GM12878 (cell line): Measurements from ENCODE around the gene DUS4L. TPM values are rescaled to one million over a fixed set of nuclear protein-coding genes. Genes with fewer than 3 reads are reported as not detected.

ENCODE experiments used
- CTCF ChIP-seq, 3 experiments: IDR thresholded peaks in 2 of 3; conservative IDR thresholded peaks in 1 of 3; 2 replicates each; pipeline ENCODE4 v1.5.1; 2011; ENCODE audit warnings: low read depth in 3 of 3, low read length in 3 of 3, mild to moderate bottlenecking in 3 of 3, control low read depth in 2 of 3, moderate library complexity in 2 of 3, inconsistent platforms in 1 of 3, mixed read lengths in 1 of 3; ENCODE audit not compliant: control insufficient read depth in 2 of 3, insufficient read depth in 1 of 3; ENCODE audit errors: extremely low read depth in 1 of 3
- EED ChIP-seq: sonication (generic); IDR thresholded peaks from 2 replicates; pipeline ENCODE4 v1.6.1; 2016; ENCODE audit warnings: antibody characterized with exemption, low read depth
- FOXM1 ChIP-seq: IDR thresholded peaks from 2 replicates; pipeline ENCODE4 v1.6.1; 2012; ENCODE audit warnings: low read depth, mild to moderate bottlenecking, inconsistent platforms, low read length, moderate library complexity
- GABPA ChIP-seq: IDR thresholded peaks from 2 replicates; pipeline ENCODE4 v1.6.1; 2014; ENCODE audit warnings: antibody characterized with exemption, low read depth, mild to moderate bottlenecking, inconsistent platforms
- KAT2A ChIP-seq: conservative IDR thresholded peaks from 2 replicates; pipeline ENCODE4 v1.6.1; 2011; ENCODE audit warnings: low read depth, low read length; ENCODE audit not compliant: control insufficient read depth
- KLF5 ChIP-seq: fragments of 450-650 bp; IDR thresholded peaks from 2 replicates; pipeline ENCODE4 v1.6.1; 2014; ENCODE audit warnings: mild to moderate bottlenecking; ENCODE audit not compliant: partially characterized antibody
- NR2F1 ChIP-seq: fragments of 450-650 bp; conservative IDR thresholded peaks from 2 replicates; pipeline ENCODE4 v1.6.1; 2017; ENCODE audit warnings: mild to moderate bottlenecking
- NRF1 ChIP-seq: conservative IDR thresholded peaks from 2 replicates; pipeline ENCODE4 v1.6.1; 2011; ENCODE audit warnings: mild to moderate bottlenecking, low read depth, low read length, improper control_type of control experiment
- POLR2AphosphoS2 ChIP-seq: IDR thresholded peaks from 2 replicates; pipeline ENCODE4 v1.6.1; 2011; ENCODE audit warnings: low read depth, mild to moderate bottlenecking, low read length, improper control_type of control experiment, moderate library complexity
- POU2F2 ChIP-seq: IDR thresholded peaks from 3 replicates; pipeline ENCODE4 v1.6.1; 2011; ENCODE audit warnings: low read depth, mild to moderate bottlenecking, low read length, borderline replicate concordance
- RAD21 ChIP-seq: IDR thresholded peaks from 2 replicates; pipeline ENCODE4 v1.6.1; 2011; ENCODE audit warnings: mild to moderate bottlenecking, low read depth, low read length, moderate library complexity; ENCODE audit not compliant: insufficient read depth
- RBBP5 ChIP-seq: fragments of 200-600 bp; sonication (generic); conservative IDR thresholded peaks from 2 replicates; pipeline ENCODE4 v1.6.1; 2016
- USF1 ChIP-seq: IDR thresholded peaks from 2 replicates; pipeline ENCODE4 v1.6.1; 2011; ENCODE audit warnings: borderline replicate concordance, low read depth, mild to moderate bottlenecking, moderate library complexity, mixed read lengths, low read length; ENCODE audit not compliant: insufficient read depth; ENCODE audit errors: extremely low read length
- YBX1 ChIP-seq: fragments of 450-650 bp; IDR thresholded peaks from 2 replicates; pipeline ENCODE4 v1.6.1; 2016; ENCODE audit warnings: antibody characterized with exemption
- polyA plus RNA-seq, 11 experiments: library from polyadenylated mRNA; depleted of rRNA in 4 of 11; unstranded in 6 of 11; stranded (reverse) in 5 of 11; fragments of >200 nt; fragmentation: Nextera tagmentation in 4 of 11; fragmentation: Illumina TruSeq in 1 of 11; extraction: Ambion mirVana in 4 of 11; extraction: Trizol in 1 of 11; gene quantifications; 1 replicate in 1 of 11; 2 replicates in 10 of 11; pipeline versions ENCODE4 v1.2.1 to v1.2.3, GENCODE V29; 2011 to 2016; ENCODE audit warnings: inconsistent platforms in 2 of 11, missing spikeins in 2 of 11, low read depth in 1 of 11
- total RNA-seq, 4 experiments: library from RNA; depleted of rRNA in 3 of 4; stranded (reverse); fragments of >200 nt in 3 of 4; fragmentation: Illumina TruSeq in 1 of 4; extraction: Trizol in 1 of 4; gene quantifications; 2 replicates each; pipeline versions ENCODE4 v1.2.1 to v1.2.3, GENCODE V29; 2013 to 2021
- TF ChIP-seq, protein P1 (sequence below): fragments of 450-650 bp; IDR thresholded peaks from 2 replicates; pipeline ENCODE4 v1.6.1; 2017; ENCODE audit warnings: antibody characterized with exemption, mild to moderate bottlenecking, moderate library complexity
- TF ChIP-seq, protein P2 (sequence below): IDR thresholded peaks from 2 replicates; pipeline ENCODE4 v1.6.1; 2011; ENCODE audit warnings: low read depth, mild to moderate bottlenecking, low read length, moderate library complexity, borderline replicate concordance; ENCODE audit errors: extremely low read depth
- TF ChIP-seq, protein P3 (sequence below): IDR thresholded peaks from 2 replicates; pipeline ENCODE4 v1.6.1; 2012; ENCODE audit warnings: low read depth, low read length, improper control_type of control experiment

The DUS4L gene
- total and polyA plus RNA-seq, 10 of the 15 experiments (the other 5 are each of a cell fraction or from before 2014, with no cell fraction given): 5.3 to 15.3 (median 12.8) TPM

DNA sequence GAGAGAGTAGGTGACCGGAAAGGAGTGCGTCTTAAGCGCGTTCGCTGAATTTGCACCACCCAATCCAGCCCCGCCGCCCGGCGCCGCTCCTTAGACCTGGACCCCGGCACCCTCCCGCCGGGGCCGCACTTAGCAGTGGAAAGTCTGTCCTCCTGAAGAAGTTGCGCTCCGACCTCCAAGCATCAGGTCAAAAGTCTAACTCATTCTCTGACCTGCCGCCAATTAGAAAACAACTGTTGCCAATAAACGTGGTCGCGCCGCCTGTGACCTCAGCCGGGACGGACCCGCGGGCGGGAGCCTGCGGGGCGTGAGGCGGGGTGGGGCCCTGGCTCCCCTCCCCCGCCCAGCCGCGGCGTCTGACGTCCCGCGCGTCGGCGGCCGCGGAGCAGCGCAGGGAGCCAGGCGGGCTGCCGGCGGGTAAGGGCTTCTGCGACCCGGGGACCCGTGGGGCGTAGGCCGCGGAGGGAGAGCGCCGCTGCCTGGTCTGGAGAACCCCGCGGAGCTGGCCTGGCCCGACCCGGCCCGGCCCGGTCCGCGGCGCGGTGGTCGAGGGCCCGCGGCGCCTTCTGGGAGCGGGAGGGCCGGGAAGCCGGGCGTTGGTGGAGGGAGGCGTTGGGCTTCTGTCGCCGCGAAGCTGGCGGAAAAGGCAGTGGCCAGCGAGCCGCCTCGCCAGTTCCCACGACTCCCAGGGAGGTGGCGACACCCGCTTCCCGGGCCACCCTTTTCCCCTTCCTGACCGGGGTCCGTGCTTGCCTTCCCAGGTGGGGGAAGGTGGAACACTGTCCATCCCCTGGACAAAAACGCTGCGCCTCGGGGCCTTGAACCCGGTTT, 16.3 kb downstream of the DUS4L start, which contains the start of gene BCAP29 (continued):
- TF ChIP-seq, protein P1, sequence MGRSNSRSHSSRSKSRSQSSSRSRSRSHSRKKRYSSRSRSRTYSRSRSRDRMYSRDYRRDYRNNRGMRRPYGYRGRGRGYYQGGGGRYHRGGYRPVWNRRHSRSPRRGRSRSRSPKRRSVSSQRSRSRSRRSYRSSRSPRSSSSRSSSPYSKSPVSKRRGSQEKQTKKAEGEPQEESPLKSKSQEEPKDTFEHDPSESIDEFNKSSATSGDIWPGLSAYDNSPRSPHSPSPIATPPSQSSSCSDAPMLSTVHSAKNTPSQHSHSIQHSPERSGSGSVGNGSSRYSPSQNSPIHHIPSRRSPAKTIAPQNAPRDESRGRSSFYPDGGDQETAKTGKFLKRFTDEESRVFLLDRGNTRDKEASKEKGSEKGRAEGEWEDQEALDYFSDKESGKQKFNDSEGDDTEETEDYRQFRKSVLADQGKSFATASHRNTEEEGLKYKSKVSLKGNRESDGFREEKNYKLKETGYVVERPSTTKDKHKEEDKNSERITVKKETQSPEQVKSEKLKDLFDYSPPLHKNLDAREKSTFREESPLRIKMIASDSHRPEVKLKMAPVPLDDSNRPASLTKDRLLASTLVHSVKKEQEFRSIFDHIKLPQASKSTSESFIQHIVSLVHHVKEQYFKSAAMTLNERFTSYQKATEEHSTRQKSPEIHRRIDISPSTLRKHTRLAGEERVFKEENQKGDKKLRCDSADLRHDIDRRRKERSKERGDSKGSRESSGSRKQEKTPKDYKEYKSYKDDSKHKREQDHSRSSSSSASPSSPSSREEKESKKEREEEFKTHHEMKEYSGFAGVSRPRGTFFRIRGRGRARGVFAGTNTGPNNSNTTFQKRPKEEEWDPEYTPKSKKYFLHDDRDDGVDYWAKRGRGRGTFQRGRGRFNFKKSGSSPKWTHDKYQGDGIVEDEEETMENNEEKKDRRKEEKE: peak; percentile 34; the same call in 1 of the 2 replicates
- TF ChIP-seq USF1: no peak
- peak; percentile 16 to 28 (median 28); a peak in 4 of 6 replicates for TF ChIP-seq CTCF (IDR thresholded peaks at IDR 0.05 in 2 of 3, conservative IDR thresholded peaks at IDR 0.05 in 1 of 3; ENCODE audit: control insufficient read depth in 2 of 3, extremely low read depth in 1 of 3, insufficient read depth in 1 of 3, low read depth in 3 of 3, low read length in 3 of 3)
- peak; percentile 65; the same call in 1 of the 2 replicates for TF ChIP-seq POLR2AphosphoS2
- TF ChIP-seq RBBP5: no peak
- TF ChIP-seq EED: peak; percentile 49
- TF ChIP-seq KAT2A: no peak
- TF ChIP-seq, protein P2, sequence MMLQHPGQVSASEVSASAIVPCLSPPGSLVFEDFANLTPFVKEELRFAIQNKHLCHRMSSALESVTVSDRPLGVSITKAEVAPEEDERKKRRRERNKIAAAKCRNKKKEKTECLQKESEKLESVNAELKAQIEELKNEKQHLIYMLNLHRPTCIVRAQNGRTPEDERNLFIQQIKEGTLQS: no peak
- TF ChIP-seq FOXM1: no peak
- TF ChIP-seq KLF5: peak; percentile 74
- no peak for TF ChIP-seq NRF1
- no peak for TF ChIP-seq GABPA
- TF ChIP-seq POU2F2: peak; percentile 28; the same call in 1 of the 3 replicates
- TF ChIP-seq YBX1: no peak
- peak; percentile 21; the same call in 1 of the 2 replicates for TF ChIP-seq RAD21
- TF ChIP-seq, protein P3, sequence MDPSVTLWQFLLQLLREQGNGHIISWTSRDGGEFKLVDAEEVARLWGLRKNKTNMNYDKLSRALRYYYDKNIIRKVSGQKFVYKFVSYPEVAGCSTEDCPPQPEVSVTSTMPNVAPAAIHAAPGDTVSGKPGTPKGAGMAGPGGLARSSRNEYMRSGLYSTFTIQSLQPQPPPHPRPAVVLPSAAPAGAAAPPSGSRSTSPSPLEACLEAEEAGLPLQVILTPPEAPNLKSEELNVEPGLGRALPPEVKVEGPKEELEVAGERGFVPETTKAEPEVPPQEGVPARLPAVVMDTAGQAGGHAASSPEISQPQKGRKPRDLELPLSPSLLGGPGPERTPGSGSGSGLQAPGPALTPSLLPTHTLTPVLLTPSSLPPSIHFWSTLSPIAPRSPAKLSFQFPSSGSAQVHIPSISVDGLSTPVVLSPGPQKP: no peak
- TF ChIP-seq NR2F1: peak; percentile 87
